Esophagus muscularis mucosa (tissue), 4 donors: ENCODE results near the gene ANKRD6. TPM values are rescaled to one million over a fixed set of nuclear protein-coding genes. Genes with fewer than 3 reads are reported as not detected.

ENCODE experiments used
- DNase-seq: peaks from one replicate; pipeline ENCODE4 v3.0.0-alpha.2; 2017; ENCODE audit errors: extremely low spot score
- H3K27ac ChIP-seq, 4 donors: fragments of 200-600 bp; sonication (generic); replicated peaks in 1 of 4; 1 replicate in 3 of 4; 2 replicates in 1 of 4; pipeline ENCODE4 v1.5.1; 2016 to 2019; ENCODE audit warnings: mild to moderate bottlenecking in 1 of 4
- H3K27me3 ChIP-seq, 4 donors: fragments of 200-600 bp; sonication (generic); one replicate each; pipeline versions ENCODE4 v1.5.1 to v1.6.0; 2016 to 2019
- H3K36me3 ChIP-seq, 4 donors: fragments of 200-600 bp; sonication (generic); one replicate each; pipeline ENCODE4 v1.5.1; 2016 to 2019
- H3K4me1 ChIP-seq, 4 donors: fragments of 200-600 bp; sonication (generic); one replicate each; pipeline ENCODE4 v1.5.1; 2016 to 2019
- H3K4me3 ChIP-seq, 4 donors: fragments of 200-600 bp; sonication (generic); 1 replicate in 2 of 4; 2 replicates in 2 of 4; pipeline ENCODE4 v1.5.1; 2016 to 2019; ENCODE audit warnings: mild to moderate bottlenecking in 4 of 4, moderate library complexity in 1 of 4
- H3K9me3 ChIP-seq, 4 donors: fragments of 200-600 bp; sonication (generic); 1 replicate in 3 of 4; 2 replicates in 1 of 4; pipeline ENCODE4 v1.5.1; 2016 to 2019
- EP300 ChIP-seq: sonication (generic); formaldehyde crosslinking; IDR thresholded peaks from one replicate; pipeline ENCODE4 v1.6.1; 2017; ENCODE audit warnings: antibody characterized with exemption
- POLR2A ChIP-seq: fragments of 450-650 bp; IDR thresholded peaks from one replicate; pipeline ENCODE4 v1.6.1; 2017; ENCODE audit warnings: antibody characterized with exemption, moderate library complexity, mild to moderate bottlenecking, low read depth
- POLR2AphosphoS5 ChIP-seq, 2 donors: sonication (generic); formaldehyde crosslinking; IDR thresholded peaks; one replicate each; pipeline ENCODE4 v1.6.1; 2017; ENCODE audit warnings: antibody characterized with exemption in 2 of 2
- WGBS: methylation state at CpG from one replicate; pipeline ENCODE4 v1.1.5; 2018; 5-methylcytosine and 5-hydroxymethylcytosine counted together
- intact Hi-C: fragments of 100-400 bp; cut with DNase I; formaldehyde crosslinking; loops from one replicate; pipeline ENCODE4 v1.15.1; 2023
- total RNA-seq, 4 donors: library from RNA; depleted of rRNA; stranded (reverse); fragments of >200 nt; gene quantifications; one replicate each; pipeline versions ENCODE4 v1.1.0 to v1.2.1, GENCODE V29; 2016
- TF ChIP-seq, protein P1 (sequence below), 3 experiments: fragments of 200-600 bp in 2 of 3; fragments of 450-650 bp in 1 of 3; sonication (generic) in 2 of 3; IDR thresholded peaks; one replicate each; pipeline ENCODE4 v1.5.1; 2017 to 2019; ENCODE audit warnings: antibody characterized with exemption in 3 of 3, mild to moderate bottlenecking in 2 of 3, moderate library complexity in 1 of 3

The ANKRD6 gene
- total RNA-seq, 4 donors from 2014 or later = 9.1 to 18.9 (median 10.7) TPM

DNA sequence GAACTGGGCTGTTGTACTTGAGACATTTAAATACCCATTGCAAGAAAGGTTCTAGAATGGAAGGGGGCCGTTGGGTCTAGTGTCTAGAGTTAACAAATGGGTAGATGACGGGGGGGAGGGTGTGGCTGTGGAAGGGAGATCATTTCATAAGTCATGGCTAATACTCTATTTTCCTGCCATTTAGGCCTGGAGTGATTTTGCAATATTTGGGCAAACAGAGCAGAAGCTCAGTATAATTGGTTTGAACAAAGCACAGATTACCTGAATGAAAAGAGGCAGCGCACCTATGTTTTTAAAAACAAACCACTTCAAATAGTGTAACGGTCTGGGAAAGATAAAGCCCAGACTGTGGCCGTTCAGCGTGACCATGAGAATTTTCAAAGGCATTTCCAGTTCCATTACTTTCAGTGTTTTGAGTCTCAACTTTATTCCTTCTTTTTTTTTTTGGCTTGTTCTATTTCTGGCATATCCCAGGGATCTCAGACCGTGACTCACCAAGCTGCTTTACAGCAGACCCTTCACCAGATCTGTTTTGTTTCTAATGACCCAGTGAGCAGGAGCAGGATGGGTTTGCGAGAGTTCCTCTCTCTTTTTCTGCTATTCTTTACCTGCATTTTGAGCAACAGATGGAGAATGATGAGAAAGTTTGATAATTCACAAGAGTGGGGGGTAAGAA lies 131.9 kb downstream of the ANKRD6 start:
- H3K27me3 ChIP-seq = no peaks in the 10 kb centered on the region
- 67% methylated on average over 8 of the region's 8 CpGs for WGBS
- DNase-seq = no peak
- H3K27ac ChIP-seq = no peak overlapping the region
- no peaks in the 10 kb centered on the region for H3K9me3 ChIP-seq
- peaks cover 0 to 5% (median 0%) of the 10 kb centered on the region in 4 donors for H3K36me3 ChIP-seq
- TF ChIP-seq POLR2A (no peak), POLR2AphosphoS5 (IDR thresholded peaks at IDR 0.05) (no peak), EP300 (no peak)
- TF ChIP-seq, protein P1, sequence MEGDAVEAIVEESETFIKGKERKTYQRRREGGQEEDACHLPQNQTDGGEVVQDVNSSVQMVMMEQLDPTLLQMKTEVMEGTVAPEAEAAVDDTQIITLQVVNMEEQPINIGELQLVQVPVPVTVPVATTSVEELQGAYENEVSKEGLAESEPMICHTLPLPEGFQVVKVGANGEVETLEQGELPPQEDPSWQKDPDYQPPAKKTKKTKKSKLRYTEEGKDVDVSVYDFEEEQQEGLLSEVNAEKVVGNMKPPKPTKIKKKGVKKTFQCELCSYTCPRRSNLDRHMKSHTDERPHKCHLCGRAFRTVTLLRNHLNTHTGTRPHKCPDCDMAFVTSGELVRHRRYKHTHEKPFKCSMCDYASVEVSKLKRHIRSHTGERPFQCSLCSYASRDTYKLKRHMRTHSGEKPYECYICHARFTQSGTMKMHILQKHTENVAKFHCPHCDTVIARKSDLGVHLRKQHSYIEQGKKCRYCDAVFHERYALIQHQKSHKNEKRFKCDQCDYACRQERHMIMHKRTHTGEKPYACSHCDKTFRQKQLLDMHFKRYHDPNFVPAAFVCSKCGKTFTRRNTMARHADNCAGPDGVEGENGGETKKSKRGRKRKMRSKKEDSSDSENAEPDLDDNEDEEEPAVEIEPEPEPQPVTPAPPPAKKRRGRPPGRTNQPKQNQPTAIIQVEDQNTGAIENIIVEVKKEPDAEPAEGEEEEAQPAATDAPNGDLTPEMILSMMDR (IDR thresholded peaks at IDR 0.05) = no peak
- no peak overlapping the region for H3K4me3 ChIP-seq
- intact Hi-C loops = no loop called here
- H3K4me1 ChIP-seq = peaks cover 0 to 18% (median 6%) of the 10 kb centered on the region in 4 donors

- intact Hi-C loops = no loop called here
- Histone ChIP-seq H3K36me3 (peaks cover 0 to 5% (median 0%) of the 10 kb centered on the region in 4 donors), H3K27me3 (no peaks in the 10 kb centered on the region), H3K9me3 (no peaks in the 10 kb centered on the region), H3K27ac (no peak overlapping the region), H3K4me3 (no peak overlapping the region), H3K4me1 (peaks cover 0 to 18% (median 6%) of the 10 kb centered on the region in 4 donors)
- no peak for DNase-seq
- TF ChIP-seq POLR2AphosphoS5 (IDR thresholded peaks at IDR 0.05) (no peak), POLR2A (no peak), EP300 (no peak)
- TF ChIP-seq, protein P1 (IDR thresholded peaks at IDR 0.05) = no peak
- 79% methylated on average over 6 of the region's 10 CpGs for WGBS
These were observed 133.3 kb downstream of the ANKRD6 start for GRCh38 chr6:89566008-89566800.

DNA sequence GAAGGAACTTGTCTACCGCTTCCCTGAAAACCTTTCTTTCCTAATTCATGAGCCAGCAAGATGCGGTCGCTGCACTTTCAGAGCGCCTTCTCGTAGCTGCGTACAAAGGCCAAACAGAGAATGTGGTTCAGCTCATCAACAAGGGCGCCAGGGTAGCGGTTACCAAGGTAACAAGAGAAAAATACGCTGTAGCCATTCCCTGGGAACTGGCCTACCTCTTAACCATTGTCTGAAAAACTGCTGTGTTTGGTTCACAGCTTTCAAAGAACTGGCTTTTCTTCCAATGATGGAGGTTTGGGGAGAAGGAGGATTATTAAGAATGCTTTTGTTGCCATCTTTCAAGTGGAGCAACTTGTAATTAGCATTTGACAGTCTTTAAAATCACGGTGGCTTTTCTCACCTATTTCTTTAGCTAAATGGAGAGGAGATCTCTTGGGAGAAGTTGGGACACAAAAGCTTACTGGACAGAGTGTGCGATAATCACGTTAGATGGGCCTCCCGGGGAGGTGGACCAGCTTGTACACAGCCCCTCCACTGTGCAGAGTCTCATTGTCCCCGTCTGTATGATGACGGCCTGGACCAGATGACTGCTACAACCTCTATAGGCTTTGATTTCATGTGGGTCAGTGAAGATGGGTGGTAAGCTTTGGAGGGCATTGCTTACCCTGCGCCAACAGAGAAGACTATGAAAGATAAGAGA lies 134.1 kb downstream of the ANKRD6 start:
- no peaks in the 10 kb centered on the region for H3K9me3 ChIP-seq
- DNase-seq = no peak
- no peaks in the 10 kb centered on the region for H3K27me3 ChIP-seq
- intact Hi-C loops = no loop called here
- peaks cover 0 to 5% (median 0%) of the 10 kb centered on the region in 4 donors for H3K36me3 ChIP-seq
- no peak overlapping the region for H3K27ac ChIP-seq
- no peak overlapping the region for H3K4me3 ChIP-seq
- TF ChIP-seq POLR2AphosphoS5 (IDR thresholded peaks at IDR 0.05) (no peak), POLR2A (no peak), EP300 (no peak)
- TF ChIP-seq, protein P1 (IDR thresholded peaks at IDR 0.05) = no peak
- H3K4me1 ChIP-seq = peaks cover 0 to 10% (median 3%) of the 10 kb centered on the region in 4 donors
- WGBS = 91% methylated on average over 15 of the region's 16 CpGs

DNA sequence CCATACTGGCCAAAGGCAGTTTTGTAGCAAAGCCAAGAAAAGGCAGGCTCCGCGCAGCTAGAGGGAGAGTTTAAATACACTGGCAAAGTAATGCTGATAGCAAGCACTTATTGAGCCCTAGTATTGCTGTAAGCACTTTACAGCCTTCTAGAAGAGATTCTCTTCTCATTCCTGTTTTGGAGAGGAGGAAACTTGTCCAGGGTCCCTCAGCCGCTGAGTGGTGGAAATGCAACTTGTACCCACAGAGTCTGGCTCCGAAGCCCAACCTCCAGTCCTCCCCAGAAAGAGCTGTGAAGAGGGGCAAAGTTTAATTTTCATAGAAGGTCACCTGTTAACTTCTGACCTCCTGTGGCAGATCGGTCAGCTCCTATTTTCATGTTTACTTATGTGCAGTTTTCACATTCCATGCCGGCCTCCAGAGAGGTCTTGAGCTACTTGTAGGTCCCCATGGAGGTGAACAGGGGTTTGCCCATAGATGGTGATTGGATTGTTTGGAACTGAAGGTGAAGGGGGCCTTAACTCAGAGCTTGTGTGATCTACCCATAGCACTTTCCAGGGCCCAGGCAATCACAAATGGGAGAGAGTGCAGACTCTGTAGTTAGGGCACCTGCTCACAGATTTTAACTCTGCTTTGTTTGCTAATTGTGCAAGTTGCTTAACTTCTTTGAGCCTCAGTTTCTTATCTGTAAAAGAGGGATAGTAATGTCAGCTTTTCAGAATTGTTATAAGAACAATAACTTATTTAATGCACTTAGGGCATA lies 134.9 kb downstream of the ANKRD6 start:
- H3K9me3 ChIP-seq = no peaks in the 10 kb centered on the region
- 96% methylated on average over 6 of the region's 6 CpGs for WGBS
- DNase-seq = no peak
- peaks cover 0 to 10% (median 2%) of the 10 kb centered on the region in 4 donors for H3K4me1 ChIP-seq
- H3K27me3 ChIP-seq = no peaks in the 10 kb centered on the region
- intact Hi-C loops = no loop called here
- TF ChIP-seq, protein P1 (IDR thresholded peaks at IDR 0.05) = no peak
- TF ChIP-seq POLR2A (no peak), EP300 (no peak), POLR2AphosphoS5 (IDR thresholded peaks at IDR 0.05) (no peak)
- no peak overlapping the region for H3K4me3 ChIP-seq
- peaks cover 0 to 5% (median 0%) of the 10 kb centered on the region in 4 donors for H3K36me3 ChIP-seq
- H3K27ac ChIP-seq = no peak overlapping the region
